H1 (cell line): ENCODE measurements around the gene HKDC1. TPM values are rescaled to one million over a fixed set of nuclear protein-coding genes. Genes with fewer than 3 reads are reported as not detected.

Experiments
- CHD1 ChIP-seq: IDR thresholded peaks from 2 replicates; pipeline ENCODE4 v1.6.1; 2012; ENCODE audit warnings: low read depth, low read length, improper control_type of control experiment
- EZH2 ChIP-seq: fragments of 200-600 bp; sonication (generic); IDR thresholded peaks from 2 replicates; pipeline ENCODE4 v1.7.1; 2012; ENCODE audit warnings: low read depth, mild to moderate bottlenecking, moderate library complexity, low read length, inconsistent platforms; ENCODE audit not compliant: severe bottlenecking
- JUN ChIP-seq: IDR thresholded peaks from 2 replicates; pipeline ENCODE4 v1.6.1; 2011; ENCODE audit warnings: low read depth, mild to moderate bottlenecking, improper control_type of control experiment, low read length
- SRF ChIP-seq: IDR thresholded peaks from 2 replicates; pipeline ENCODE4 v1.6.1; 2011; ENCODE audit warnings: mild to moderate bottlenecking, low read depth, low read length, moderate library complexity
- polyA plus RNA-seq, 7 experiments: library from polyadenylated mRNA; depleted of rRNA in 3 of 7; stranded (reverse) in 5 of 7; unstranded in 2 of 7; fragments of >200 nt in 5 of 7; fragments of 200-250 nt in 2 of 7; gene quantifications; 1 replicate in 5 of 7; 2 replicates in 1 of 7; 4 replicates in 1 of 7; pipeline versions ENCODE4 v1.2.1 to v1.2.3, GENCODE V29; 2011 to 2013; ENCODE audit warnings: missing spikeins in 2 of 7, mixed read lengths in 2 of 7
- total RNA-seq: library from RNA; stranded (reverse); fragmentation: NEBNext Ultra II Directional; extraction: Animal tissue kit (Norgen Biotek cat#: 25700); gene quantifications from 2 replicates; pipeline ENCODE4 v1.2.1, GENCODE V29; 2021
- TF ChIP-seq, protein P1 (sequence below): fragments of 300-600 bp; sonication (generic); IDR thresholded peaks from 2 replicates; pipeline ENCODE4 v1.7.1; 2012; ENCODE audit warnings: low read length, moderate library complexity, mild to moderate bottlenecking, inconsistent platforms; ENCODE audit not compliant: insufficient replicate concordance
- TF ChIP-seq, protein P2 (sequence below): IDR thresholded peaks from 2 replicates; pipeline ENCODE4 v1.6.1; 2011; ENCODE audit warnings: low read length, improper control_type of control experiment

HKDC1 gene
- total and polyA plus RNA-seq, 2 of the 8 experiments (the other 6 are each of a cell fraction or from before 2014, with no cell fraction given), result 0.12 to 0.78 TPM

GRCh38 chr10:69315610-69316312 is 95.6 kb downstream of the HKDC1 start (continued):
- TF ChIP-seq, protein P1, sequence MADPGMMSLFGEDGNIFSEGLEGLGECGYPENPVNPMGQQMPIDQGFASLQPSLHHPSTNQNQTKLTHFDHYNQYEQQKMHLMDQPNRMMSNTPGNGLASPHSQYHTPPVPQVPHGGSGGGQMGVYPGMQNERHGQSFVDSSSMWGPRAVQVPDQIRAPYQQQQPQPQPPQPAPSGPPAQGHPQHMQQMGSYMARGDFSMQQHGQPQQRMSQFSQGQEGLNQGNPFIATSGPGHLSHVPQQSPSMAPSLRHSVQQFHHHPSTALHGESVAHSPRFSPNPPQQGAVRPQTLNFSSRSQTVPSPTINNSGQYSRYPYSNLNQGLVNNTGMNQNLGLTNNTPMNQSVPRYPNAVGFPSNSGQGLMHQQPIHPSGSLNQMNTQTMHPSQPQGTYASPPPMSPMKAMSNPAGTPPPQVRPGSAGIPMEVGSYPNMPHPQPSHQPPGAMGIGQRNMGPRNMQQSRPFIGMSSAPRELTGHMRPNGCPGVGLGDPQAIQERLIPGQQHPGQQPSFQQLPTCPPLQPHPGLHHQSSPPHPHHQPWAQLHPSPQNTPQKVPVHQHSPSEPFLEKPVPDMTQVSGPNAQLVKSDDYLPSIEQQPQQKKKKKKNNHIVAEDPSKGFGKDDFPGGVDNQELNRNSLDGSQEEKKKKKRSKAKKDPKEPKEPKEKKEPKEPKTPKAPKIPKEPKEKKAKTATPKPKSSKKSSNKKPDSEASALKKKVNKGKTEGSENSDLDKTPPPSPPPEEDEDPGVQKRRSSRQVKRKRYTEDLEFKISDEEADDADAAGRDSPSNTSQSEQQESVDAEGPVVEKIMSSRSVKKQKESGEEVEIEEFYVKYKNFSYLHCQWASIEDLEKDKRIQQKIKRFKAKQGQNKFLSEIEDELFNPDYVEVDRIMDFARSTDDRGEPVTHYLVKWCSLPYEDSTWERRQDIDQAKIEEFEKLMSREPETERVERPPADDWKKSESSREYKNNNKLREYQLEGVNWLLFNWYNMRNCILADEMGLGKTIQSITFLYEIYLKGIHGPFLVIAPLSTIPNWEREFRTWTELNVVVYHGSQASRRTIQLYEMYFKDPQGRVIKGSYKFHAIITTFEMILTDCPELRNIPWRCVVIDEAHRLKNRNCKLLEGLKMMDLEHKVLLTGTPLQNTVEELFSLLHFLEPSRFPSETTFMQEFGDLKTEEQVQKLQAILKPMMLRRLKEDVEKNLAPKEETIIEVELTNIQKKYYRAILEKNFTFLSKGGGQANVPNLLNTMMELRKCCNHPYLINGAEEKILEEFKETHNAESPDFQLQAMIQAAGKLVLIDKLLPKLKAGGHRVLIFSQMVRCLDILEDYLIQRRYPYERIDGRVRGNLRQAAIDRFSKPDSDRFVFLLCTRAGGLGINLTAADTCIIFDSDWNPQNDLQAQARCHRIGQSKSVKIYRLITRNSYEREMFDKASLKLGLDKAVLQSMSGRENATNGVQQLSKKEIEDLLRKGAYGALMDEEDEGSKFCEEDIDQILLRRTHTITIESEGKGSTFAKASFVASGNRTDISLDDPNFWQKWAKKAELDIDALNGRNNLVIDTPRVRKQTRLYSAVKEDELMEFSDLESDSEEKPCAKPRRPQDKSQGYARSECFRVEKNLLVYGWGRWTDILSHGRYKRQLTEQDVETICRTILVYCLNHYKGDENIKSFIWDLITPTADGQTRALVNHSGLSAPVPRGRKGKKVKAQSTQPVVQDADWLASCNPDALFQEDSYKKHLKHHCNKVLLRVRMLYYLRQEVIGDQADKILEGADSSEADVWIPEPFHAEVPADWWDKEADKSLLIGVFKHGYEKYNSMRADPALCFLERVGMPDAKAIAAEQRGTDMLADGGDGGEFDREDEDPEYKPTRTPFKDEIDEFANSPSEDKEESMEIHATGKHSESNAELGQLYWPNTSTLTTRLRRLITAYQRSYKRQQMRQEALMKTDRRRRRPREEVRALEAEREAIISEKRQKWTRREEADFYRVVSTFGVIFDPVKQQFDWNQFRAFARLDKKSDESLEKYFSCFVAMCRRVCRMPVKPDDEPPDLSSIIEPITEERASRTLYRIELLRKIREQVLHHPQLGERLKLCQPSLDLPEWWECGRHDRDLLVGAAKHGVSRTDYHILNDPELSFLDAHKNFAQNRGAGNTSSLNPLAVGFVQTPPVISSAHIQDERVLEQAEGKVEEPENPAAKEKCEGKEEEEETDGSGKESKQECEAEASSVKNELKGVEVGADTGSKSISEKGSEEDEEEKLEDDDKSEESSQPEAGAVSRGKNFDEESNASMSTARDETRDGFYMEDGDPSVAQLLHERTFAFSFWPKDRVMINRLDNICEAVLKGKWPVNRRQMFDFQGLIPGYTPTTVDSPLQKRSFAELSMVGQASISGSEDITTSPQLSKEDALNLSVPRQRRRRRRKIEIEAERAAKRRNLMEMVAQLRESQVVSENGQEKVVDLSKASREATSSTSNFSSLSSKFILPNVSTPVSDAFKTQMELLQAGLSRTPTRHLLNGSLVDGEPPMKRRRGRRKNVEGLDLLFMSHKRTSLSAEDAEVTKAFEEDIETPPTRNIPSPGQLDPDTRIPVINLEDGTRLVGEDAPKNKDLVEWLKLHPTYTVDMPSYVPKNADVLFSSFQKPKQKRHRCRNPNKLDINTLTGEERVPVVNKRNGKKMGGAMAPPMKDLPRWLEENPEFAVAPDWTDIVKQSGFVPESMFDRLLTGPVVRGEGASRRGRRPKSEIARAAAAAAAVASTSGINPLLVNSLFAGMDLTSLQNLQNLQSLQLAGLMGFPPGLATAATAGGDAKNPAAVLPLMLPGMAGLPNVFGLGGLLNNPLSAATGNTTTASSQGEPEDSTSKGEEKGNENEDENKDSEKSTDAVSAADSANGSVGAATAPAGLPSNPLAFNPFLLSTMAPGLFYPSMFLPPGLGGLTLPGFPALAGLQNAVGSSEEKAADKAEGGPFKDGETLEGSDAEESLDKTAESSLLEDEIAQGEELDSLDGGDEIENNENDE, result no peak
- TF ChIP-seq, protein P2, sequence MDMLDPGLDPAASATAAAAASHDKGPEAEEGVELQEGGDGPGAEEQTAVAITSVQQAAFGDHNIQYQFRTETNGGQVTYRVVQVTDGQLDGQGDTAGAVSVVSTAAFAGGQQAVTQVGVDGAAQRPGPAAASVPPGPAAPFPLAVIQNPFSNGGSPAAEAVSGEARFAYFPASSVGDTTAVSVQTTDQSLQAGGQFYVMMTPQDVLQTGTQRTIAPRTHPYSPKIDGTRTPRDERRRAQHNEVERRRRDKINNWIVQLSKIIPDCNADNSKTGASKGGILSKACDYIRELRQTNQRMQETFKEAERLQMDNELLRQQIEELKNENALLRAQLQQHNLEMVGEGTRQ, result no peak
- TF ChIP-seq JUN (no peak), CHD1 (no peak), EZH2 (no peak), SRF (no peak)
- TF ChIP-seq, all 59 proteins: peak for 0
